ENCODE data around the gene ACBD6.
"Not testable (repeated sequence)": the region's sequence is repeated elsewhere in the genome, so short reads cannot be mapped to it uniquely, and the experiment has no call there.

The ACBD6 gene, protein sequence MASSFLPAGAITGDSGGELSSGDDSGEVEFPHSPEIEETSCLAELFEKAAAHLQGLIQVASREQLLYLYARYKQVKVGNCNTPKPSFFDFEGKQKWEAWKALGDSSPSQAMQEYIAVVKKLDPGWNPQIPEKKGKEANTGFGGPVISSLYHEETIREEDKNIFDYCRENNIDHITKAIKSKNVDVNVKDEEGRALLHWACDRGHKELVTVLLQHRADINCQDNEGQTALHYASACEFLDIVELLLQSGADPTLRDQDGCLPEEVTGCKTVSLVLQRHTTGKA

DNA sequence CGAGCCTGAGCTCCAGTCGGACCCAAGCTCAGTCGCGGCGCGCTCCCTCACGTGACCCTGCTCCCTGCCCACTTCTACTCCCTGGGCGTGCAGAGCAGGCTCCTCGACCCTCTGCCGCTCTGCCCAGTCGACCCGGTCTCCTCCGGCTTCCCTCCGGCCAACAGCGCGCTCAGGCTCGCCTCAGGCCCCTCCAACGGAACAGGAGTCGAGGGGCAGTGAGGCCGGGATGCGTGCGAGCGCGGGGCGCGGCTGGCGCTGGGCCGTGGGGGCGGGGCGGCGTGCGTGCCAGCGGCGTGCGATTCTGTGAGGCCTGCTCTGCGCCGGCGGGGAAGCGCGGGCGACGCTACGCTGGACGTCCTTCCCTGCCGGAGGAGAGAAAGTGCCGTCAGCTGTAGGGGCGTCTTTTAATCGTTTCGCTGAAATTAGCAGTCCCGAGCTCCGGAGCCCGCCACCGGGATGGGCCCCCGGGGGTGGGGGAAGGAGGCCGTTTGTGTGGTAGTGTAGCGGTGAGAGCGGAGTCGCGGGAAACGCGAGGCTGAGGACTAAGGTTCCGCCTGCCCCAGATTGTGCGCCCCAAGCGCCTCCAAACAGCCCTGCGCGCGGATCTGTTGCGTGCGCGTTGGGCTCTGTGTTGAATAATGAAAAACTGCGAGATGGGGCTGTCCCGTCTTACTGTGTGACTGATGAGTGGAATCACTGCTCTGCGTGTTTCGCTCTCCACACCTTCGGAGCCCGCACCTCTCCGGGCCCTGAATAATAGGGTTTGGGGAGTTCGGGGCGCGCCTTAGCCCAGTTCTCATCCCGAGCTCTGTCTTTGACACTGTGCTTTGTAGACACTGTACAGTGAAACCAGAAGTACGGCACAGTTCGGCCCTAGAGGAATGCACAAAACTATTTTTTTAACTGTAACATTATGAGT, at the start of gene ACBD6:
TSS of gene ACBD6 (minus strand) at position 217 of the 919 bp plus-strand sequence. CDS start 311 bp downstream, outside the sequence.
- DNase-seq (ENCODE audit: low read depth), result peak; percentile 77

DNA sequence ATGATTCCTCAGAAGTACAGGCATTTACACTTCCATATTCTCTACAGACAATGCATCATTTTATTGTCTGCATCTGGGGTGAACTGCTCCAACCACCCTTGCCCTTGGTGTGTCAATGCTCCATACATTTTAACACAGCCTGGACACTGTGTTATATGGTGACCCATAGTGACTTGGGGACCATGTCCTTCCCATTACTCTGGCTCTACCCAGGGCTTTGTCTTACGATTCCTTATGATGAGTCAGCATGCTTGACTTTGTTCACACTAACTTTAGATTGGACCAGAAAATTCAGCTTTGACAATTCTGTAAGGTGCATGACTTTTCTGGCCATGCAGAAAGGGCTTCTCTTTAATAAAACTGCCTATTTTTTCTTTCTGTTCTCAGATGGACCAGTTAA, 49.6 kb upstream of the ACBD6 start:
- no peak for DNase-seq (ENCODE audit: low read depth)

DNA sequence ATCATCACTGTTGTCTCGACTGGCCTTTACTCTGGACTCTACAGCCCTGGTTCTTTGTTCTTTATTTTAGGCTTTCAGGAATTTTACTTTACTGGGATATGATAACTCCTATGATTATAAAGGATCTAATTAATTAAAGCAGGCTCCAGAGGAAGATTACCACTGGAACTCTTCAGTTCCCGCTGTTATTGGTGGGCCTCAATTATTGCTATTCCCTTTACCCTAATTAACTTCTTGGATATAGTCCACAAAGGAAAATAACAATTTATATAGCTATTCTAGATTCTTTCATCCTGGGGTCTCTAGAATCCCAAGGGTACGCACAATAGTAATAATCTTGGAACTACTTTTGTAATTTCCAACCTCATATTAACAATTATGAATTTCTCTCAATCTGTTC, 47.9 kb upstream of the ACBD6 start:
- no peak for DNase-seq (ENCODE audit: low read depth)

DNA sequence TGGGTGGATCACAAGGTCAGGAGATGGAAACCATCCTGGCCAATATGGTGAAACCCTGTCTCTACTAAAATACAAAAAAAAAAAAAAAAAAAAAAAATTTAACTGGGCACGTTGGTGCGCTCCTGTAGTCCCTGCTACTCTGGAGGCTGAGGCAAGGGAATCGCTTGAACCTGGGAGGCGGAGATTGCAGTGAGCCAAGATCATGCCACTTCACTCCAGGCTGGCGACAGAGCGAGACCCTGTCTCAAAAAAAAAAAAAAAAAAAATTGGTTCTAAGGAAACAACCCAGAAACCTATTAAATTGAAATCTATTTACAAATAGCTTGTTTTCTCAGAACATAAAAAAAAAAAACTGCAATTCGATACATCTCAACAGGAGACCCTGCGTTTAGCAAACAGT, 47.4 kb upstream of the ACBD6 start:
- DNase-seq (ENCODE audit: low read depth), result not testable (repeated sequence)

DNA sequence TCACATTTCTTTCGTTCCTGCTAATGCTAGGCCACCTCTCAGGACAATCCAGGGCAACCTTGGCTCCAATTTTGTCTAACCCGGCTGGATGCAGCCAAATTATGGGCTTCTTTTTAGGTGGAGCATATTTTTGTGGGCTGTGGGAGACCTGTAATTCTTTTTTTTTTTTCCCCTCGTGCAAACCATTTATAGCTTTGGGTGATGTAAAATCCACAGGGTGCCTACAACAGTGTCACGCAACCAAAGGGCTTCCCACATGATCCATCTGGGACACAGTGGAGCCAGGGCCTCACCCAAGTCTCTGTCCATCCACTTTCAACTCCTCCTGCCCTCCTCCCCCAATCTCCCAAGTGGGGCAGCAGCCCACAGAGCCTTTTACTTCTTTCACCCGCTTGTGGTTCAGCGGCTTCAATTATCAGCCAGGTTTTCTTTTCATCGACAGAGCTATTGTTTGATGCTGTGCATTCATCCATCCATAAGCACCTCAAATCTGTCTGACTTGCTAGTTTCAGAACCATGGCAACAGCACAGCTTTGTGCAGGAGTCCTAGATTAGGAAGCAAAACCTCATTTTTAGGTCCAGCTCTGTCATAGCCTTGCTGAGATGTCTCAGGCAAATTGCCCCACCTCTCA, 46.4 kb upstream of the ACBD6 start:
- DNase-seq (ENCODE audit: low read depth), result no peak

DNA sequence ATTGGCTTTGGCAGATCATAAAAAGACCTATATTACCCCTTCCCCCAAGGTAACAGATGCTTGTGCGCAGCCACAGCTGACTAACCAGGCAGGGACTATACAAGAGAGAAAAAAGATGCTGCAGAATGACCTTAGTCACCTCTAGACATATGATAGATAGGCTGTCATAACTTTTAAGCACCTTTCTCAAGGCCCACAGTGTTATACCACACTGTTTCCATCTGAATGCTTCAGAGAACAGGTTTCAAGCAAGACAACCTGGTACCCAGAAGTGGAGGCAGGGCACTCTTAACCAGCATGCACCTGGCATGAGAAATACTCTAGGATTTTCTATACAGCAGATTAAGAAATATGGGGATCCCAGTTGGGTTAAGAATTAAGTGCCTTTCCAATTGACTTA, 43.6 kb upstream of the ACBD6 start:
- DNase-seq (ENCODE audit: low read depth), result no peak

DNA sequence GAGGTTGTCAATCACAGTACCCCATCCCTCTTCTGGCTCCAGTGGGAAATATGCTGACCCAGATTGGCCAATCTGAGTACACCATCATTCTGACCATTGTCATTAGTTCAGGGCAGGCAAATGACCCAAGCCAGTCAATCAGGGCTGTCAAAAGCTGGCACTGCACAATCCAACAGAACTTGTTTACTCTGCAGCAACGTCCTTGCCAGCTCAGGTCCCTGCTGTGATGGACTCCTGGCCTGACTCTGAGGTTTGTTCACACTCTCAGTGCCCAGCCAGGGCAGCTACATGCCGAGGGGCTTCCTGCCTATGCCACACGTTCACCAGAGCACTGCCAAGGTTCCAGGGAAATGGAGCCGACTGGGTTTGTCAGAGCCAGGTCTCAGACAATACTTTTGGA, 41.7 kb upstream of the ACBD6 start:
- no peak for DNase-seq (ENCODE audit: low read depth)

DNA sequence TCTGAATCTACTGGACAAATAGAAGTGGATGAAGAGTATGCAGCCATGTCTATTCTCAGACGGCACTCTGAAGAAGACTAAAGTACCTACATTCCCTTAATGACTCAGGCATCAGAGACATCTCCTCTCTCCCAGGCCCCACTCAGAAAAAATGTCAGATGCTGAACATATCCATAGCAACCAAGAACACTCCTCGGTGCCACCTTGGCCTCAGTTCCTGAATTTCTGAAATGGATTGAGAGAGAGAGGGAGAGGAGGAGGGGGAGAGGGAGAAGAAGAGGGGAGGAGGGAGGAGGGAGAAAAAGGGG, 40.4 kb upstream of the ACBD6 start:
- DNase-seq (ENCODE audit: low read depth), result no peak

DNA sequence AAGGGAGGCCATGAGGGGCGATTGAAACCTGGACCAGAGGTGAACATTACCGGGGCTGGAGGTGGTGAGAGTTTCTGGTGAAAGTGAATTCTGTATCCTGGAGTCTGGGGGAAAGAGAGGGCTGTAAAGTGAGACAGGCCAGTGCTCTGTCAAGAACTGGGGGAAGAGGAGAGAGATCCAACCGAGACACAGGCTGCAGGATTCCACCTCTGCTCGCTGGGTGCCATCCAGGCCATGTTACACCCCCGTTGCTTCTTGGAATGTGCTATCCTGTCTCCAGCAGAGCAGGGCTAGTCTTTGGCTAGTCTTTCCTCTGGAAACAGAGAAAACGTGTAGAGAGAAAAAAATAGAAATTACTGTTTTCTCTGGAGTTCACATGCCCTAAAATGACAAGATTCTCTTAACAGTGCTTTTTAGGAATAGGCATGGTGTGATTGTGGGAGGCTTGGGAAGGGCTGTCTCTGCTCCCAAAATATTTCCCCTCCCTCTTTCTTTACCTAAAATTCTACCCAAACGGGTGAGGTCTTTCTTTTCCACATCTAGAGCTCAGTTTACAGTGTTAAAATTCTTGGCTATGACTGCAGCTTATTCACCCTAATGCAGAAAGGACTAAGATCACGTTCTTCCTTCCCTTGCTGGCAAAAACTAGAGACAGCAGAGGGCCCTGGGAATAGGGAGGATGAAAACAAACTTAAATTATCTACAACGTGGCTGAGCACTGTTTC, 39.9 kb upstream of the ACBD6 start:
- DNase-seq (ENCODE audit: low read depth), result no peak

DNA sequence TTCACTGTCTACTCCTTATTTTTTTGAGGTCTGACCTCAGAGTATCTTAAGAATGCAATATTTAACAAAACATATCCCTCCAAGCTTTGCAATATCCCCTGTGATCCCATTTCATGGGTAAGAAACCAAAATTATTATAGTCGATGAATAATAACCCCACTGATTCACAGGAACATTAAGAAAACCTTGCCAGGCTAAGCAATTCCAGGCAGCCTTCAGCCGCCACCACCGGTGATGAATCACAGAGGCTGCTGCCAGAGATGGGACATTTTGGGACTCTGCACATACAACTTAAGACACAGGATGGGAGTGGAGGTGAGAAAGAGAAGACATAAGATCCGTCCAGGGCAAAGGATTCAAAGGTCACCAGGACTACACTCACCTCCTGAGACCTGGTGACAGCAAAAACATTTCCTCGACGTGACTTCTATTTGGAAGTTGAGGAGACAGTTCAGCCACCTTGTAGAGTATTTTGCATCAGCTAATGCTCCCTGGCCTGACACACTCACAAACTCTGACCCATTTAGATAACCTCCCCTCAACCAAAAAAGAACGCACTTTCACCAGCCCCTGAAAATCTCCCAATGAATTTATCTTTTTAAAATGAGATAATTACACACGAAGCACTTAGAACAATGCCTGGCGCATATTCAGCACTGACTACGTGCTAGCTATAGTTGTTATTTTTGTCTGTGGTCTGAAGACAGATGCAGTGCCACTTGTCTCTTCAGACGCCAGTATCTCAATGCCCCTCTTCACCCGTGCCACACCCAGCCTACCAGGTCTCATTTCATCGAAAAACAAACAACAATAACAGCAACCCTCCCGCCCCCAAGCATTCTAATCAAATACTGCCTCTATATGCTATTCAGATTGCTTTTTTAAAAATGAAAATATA, 38.6 kb upstream of the ACBD6 start:
- DNase-seq (ENCODE audit: low read depth), result no peak

DNA sequence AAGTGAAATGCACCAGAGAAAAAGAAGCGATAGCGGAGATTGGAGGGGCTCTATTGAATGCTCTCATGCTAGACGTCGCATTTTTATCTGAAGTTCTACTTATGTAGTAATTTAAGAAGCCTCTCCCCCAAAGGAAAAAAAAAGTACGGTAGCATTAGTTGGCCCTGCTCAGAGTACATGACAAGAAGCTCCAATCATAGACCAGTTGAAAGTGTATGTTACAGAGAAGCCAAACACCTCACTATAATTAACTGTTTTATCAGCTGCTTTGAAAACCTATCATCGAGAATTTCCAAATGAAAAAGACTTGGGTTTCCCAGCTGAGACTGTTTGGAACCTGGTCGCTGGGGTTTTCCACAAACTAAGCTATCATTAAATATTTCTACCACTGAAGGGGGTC, 36.8 kb upstream of the ACBD6 start:
- no peak for DNase-seq (ENCODE audit: low read depth)

DNA sequence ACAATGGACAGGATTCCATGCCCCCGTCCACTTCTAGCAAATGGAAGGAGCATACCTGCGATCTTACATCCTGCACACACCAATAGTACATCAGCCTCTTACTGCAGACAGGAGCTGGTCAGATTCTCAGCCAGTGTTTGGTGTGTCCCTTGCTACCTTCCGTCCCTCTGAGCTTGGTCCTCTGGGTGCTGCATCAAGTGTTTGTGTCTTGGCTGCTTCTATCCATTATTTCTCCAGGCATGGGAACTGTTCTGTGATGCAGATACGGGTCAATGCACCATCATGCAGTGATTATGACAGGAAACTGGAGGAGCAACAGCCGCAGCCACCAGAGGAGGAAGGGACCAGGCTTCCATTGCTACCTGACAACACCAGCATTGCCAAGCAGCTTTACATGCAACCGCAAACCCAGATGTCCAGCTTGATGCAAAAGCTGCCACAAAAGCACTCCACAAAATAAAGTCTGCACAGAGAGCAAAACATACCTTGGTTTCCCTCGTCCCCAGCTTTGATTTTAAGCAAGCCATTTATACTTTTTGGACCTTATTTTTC, 34.5 kb upstream of the ACBD6 start:
- no peak for DNase-seq (ENCODE audit: low read depth)

DNA sequence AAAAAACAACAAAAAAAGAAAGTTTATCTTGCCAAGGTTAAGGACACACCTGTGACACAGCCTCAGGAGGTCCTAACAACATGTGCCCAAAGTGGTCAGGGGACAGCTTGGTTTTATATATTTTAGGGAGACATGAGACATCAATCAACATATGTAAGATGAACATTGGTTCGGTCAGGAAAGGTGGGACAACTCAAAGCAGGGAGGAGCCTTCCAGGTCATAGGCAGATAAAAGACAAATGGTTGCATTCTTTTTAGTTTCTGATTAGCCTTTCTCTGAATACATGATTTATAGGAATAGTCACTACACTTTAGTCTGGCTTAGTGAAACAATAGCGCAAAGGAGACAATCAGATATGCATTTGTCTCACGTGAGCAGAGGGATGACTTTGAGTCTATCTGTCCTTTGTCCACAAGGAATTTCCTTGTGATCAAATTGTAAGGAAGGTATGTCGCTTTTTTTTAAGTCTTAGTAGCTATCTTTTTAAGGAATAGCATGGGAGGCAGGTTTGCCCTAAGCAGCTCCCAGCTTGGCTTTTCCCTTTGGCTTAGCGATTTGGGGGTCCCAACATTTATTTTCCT, 33.1 kb upstream of the ACBD6 start:
- DNase-seq (ENCODE audit: low read depth), result no peak

DNA sequence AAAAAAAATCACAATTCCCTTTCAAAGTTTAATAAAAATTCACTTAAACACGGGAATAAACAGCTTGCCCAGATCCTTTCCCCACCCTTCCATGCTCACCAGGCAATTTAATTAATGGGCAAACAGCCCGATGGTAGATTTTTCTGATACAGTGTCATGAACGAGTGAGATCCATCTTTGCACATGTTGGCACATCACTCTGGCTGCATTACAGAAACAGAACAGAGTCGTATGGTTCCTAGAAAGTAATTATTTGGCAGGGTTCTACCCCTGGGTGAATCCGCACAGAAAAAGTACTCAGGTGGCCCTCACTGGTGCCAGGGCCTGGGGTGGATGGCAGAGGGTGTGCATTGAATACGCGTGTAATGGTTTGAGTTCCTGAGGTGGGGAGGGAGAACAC, 31.8 kb upstream of the ACBD6 start:
- DNase-seq (ENCODE audit: low read depth), result no peak

DNA sequence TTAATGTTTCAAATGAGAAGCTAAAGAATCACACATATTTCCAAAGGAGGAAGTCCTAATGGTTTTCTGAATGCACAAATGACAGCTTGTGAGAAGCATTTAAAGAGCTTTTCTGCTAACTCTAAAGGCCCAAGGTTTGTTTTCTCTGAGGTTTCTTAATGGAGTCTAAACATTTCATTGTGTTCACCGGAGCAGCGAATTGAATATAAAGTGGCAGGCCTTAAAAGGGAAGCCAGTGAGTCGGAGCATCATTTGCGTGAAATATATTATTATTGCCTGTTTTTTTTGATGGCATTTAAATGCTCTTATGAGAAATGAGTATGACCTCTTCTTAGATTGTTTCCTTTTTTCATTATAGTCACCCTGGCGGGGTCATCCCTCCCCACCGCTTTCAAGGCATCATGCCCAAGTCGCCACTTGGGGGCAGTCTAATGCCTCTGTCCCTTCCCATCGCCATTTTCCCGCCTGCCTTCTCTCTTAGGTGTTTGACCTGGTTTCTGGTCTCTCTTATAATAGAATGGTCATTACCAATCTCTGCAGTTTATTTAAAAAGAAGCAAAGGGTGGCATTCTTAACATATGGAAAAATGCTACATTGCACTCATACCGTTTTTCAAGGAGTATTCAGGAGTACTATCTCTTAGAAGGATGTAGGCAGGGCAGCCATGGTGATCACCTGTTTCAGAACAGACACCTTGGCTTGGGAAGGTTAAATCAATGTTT, 31.1 kb upstream of the ACBD6 start:
- peak; percentile 48 for DNase-seq (ENCODE audit: low read depth)

DNA sequence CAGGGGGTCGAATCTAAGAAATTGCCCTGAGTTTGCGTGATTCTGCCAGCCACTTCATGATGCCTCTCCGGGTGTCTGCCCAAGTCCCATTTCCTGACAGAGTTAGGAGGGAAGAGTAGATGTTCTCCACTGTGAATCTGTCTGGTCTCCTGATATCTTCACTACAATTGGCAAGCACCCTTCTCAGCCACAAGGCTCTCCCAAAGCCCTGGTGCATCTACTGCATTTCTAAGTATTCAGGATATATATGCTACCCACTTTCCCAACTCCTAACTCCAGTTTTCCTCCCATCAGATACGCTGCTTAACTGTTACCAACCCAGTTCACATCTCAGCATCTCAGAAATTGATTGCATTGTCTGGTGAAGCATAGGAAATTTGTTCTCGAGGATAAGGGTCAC, 30.5 kb upstream of the ACBD6 start:
- DNase-seq (ENCODE audit: low read depth), result no peak

DNA sequence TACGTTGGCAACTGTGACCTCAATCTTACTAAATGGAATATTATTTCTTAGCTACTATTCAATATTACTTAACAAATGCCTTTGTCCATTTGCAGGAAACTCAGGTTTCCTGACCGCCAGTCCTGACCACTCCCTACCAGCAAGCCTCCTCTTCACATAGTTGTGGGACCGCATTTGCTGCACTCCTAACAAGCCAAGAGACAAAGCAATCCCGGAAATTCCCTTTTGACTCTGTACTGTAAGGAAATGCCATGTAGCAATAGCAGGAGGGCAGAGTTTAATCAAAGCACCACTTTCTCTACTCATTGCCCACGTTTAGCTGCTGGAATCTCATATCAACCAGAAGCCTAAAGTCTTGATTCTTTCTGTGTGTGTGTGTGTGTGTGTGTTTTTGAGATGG, 28.1 kb upstream of the ACBD6 start:
- DNase-seq (ENCODE audit: low read depth), result no peak

DNA sequence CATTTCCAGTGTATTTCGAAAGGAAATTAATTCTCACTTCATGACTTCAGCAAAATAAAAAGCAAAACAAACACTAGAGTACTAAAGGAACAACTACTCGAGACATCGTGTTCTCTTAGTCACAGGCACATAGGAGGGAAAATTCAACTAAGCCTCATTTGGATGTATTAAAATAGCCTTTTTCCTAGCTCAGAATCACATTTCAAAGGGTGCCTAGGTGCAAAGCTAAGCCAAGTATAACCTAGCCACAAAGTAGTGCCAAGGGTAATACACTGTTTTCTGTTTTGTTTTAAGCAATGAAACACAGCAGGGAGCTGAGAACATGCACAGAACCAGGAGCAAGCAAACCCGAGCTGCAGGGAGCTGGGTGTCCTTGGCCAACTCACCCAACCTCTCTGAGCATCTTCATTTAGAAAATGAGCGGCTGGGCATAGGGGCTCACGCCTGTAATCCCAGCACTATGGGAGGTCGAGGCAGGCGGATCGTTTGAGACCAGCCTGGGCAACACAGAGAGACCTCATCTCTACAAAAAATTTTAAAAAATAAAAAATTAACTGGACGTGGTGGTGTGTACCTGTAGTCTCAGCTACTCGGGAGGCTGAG, 26.6 kb upstream of the ACBD6 start:
- DNase-seq (ENCODE audit: low read depth), result no peak

DNA sequence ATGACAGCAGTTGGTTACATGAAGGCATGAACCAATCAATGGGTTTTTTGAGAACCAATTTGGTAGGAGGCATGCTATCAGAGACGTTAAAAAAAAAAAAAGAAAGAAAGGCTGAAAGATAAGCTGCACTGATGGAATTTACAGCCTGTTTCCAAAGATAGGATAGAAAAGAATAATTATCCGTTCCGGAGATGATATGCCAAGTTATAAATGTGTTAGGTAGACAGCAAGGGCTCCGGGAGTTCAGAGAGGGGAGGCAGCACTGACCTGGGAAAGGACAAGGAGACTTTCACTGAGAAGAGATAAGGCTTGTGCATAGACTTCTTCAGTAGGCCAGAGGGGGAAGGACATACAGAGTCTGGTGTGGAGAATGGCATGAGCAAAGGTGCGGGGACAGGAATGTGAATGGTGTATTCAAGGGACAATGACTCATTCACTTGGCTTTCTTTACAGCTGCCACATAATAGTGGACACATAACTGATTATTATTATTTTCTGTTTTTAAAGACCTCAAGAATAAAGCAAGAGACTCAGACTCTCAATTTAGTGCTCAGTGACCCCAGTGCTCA, 24.8 kb upstream of the ACBD6 start:
- DNase-seq (ENCODE audit: low read depth), result no peak
